Endothelial cell of umbilical vein (primary cell): ENCODE measurements around the gene ABHD13. TPM values are rescaled to one million over a fixed set of nuclear protein-coding genes. Genes with fewer than 3 reads are reported as not detected.

ENCODE experiments used
- BruUV-seq: library from RNA; stranded (reverse); fragments of 400-500 nt; replicated peaks from 2 replicates; lab custom pipeline; 2021; lab: Mats Ljungman, UMichigan
- CTCF ChIA-PET: fragments of 300-600, 350-600 bp; sonication (Branson Sonifier 250); formaldehyde crosslinking; loops from one replicate; lab custom pipeline; 2021; ENCODE audit warnings: antibody characterized with exemption, inconsistent platforms; lab: Charles Lee
- POLR2A ChIA-PET: fragments of 300-600, 350-600 bp; sonication (Branson Sonifier 250); formaldehyde crosslinking; loops from one replicate; lab custom pipeline; 2021; ENCODE audit warnings: antibody characterized with exemption, inconsistent platforms; lab: Charles Lee
- DNase-seq: peaks from one replicate; pipeline ENCODE4 v3.0.0-alpha.2; 2011; ENCODE audit warnings: low read depth, low spot score
- FAIRE-seq: peaks from 2 replicates; lab custom pipeline; 2011; peaks lifted over from hg19 to GRCh38; lab: Jason Lieb, UNC
- H2AFZ ChIP-seq: 2 replicates; pipeline ENCODE4 v1.6.0; 2012; ENCODE audit warnings: low read depth, low read length, control low read depth, inconsistent platforms
- H3K27ac ChIP-seq: 2 replicates; pipeline ENCODE4 v1.5.1; 2011; ENCODE audit warnings: low read depth, mild to moderate bottlenecking, control low read depth, low read length, moderate library complexity; ENCODE audit not compliant: insufficient read depth
- H3K27me3 ChIP-seq, 2 experiments: 2 replicates each; pipeline versions ENCODE4 v1.6.0 to v1.6.1; 2011; ENCODE audit warnings: low read length in 2 of 2, mixed read lengths in 1 of 2; ENCODE audit not compliant: control insufficient read depth in 2 of 2, insufficient read depth in 2 of 2
- H3K36me3 ChIP-seq, 2 experiments: 2 replicates in 1 of 2; 3 replicates in 1 of 2; pipeline ENCODE4 v1.5.1; 2011; ENCODE audit warnings: low read length in 2 of 2, mild to moderate bottlenecking in 1 of 2, moderate library complexity in 1 of 2; ENCODE audit not compliant: control insufficient read depth in 2 of 2, insufficient read depth in 2 of 2; ENCODE audit errors: extremely low read depth in 1 of 2
- H3K4me1 ChIP-seq: 3 replicates; pipeline ENCODE4 v1.5.1; 2011; ENCODE audit warnings: mild to moderate bottlenecking, low read length; ENCODE audit not compliant: control insufficient read depth, insufficient read depth; ENCODE audit errors: extremely low read depth
- H3K4me2 ChIP-seq: 2 replicates; pipeline ENCODE4 v1.6.1; 2011; ENCODE audit warnings: low read length, control low read depth, mixed read lengths; ENCODE audit not compliant: insufficient read depth
- H3K4me3 ChIP-seq, 3 experiments: fragments of 200-600 bp in 1 of 3; sonication (generic), shearing (Covaris generic) in 1 of 3; replicated peaks in 1 of 3; 2 replicates each; pipeline ENCODE4 v1.5.1; 2011 to 2016; ENCODE audit warnings: control low read depth in 3 of 3, low read length in 3 of 3, mild to moderate bottlenecking in 2 of 3, inconsistent platforms in 1 of 3, low read depth in 1 of 3, moderate library complexity in 1 of 3; ENCODE audit not compliant: insufficient read depth in 1 of 3
- H3K79me2 ChIP-seq: 2 replicates; pipeline ENCODE4 v1.6.0; 2012; ENCODE audit warnings: low read length, inconsistent platforms; ENCODE audit not compliant: control insufficient read depth, insufficient read depth
- H3K9ac ChIP-seq: replicated peaks from 2 replicates; pipeline ENCODE3; 2011; ENCODE audit warnings: low read length, control low read depth; ENCODE audit not compliant: insufficient read depth; ENCODE audit errors: extremely low read depth
- H3K9me1 ChIP-seq: replicated peaks from 3 replicates; pipeline ENCODE4 v1.6.0; 2011; ENCODE audit warnings: mild to moderate bottlenecking, low read length; ENCODE audit not compliant: control insufficient read depth, insufficient read depth; ENCODE audit errors: extremely low read depth
- H3K9me3 ChIP-seq: replicated peaks from 2 replicates; pipeline ENCODE4 v1.5.1; 2012; ENCODE audit warnings: low read length, inconsistent platforms; ENCODE audit not compliant: control insufficient read depth, insufficient read depth
- H4K20me1 ChIP-seq: replicated peaks from 2 replicates; pipeline ENCODE3; 2011; ENCODE audit warnings: mild to moderate bottlenecking, low read length; ENCODE audit not compliant: control insufficient read depth, insufficient read depth; ENCODE audit errors: extremely low read depth
- CTCF ChIP-seq, 2 donors: IDR thresholded peaks; 1 replicate in 1 of 2; 2 replicates in 1 of 2; pipeline ENCODE4 v1.5.1; 2011; ENCODE audit warnings: low read length in 2 of 2, mild to moderate bottlenecking in 2 of 2, moderate library complexity in 2 of 2, control low read depth in 1 of 2, inconsistent platforms in 1 of 2, low read depth in 1 of 2; ENCODE audit not compliant: insufficient read depth in 1 of 2; ENCODE audit errors: extremely low read depth in 1 of 2
- FOS ChIP-seq: IDR thresholded peaks from 2 replicates; pipeline ENCODE4 v1.6.1; 2011; ENCODE audit warnings: mild to moderate bottlenecking, low read length, moderate library complexity, borderline replicate concordance; ENCODE audit not compliant: insufficient read depth
- GATA2 ChIP-seq: IDR thresholded peaks from 2 replicates; pipeline ENCODE4 v1.7.0; 2011; ENCODE audit warnings: low read depth, mild to moderate bottlenecking, moderate library complexity, mixed read lengths, low read length; ENCODE audit not compliant: insufficient read length, insufficient read depth
- MAX ChIP-seq: IDR thresholded peaks from 2 replicates; pipeline ENCODE4 v1.6.1; 2011; ENCODE audit not compliant: insufficient read depth, insufficient read length
- POLR2A ChIP-seq: IDR thresholded peaks from 2 replicates; pipeline ENCODE4 v1.6.1; 2012; ENCODE audit warnings: low read depth, mild to moderate bottlenecking, control low read depth, low read length
- POLR2AphosphoS5 ChIP-seq: IDR thresholded peaks from 2 replicates; pipeline ENCODE4 v1.6.1; 2012; ENCODE audit warnings: low read depth, mild to moderate bottlenecking, control low read depth, low read length, moderate library complexity; ENCODE audit not compliant: insufficient read depth
- dilution Hi-C: fragments of 300-500 bp; cut with MboI; formaldehyde crosslinking; loops from one replicate; pipeline ENCODE4 v1.15.0; 2019; ENCODE audit warnings: low sequenced_read_pairs; ENCODE audit not compliant: extremely low pct_ligation_motif_present
- intact Hi-C: fragments of 100-400 bp; cut with micrococcal nuclease; formaldehyde crosslinking; loops from one replicate; pipeline ENCODE4 v1.10.0; 2022
- polyA plus RNA-seq, 4 experiments: library from polyadenylated mRNA; depleted of rRNA in 3 of 4; stranded (reverse) in 3 of 4; unstranded in 1 of 4; fragments of >200 nt; gene quantifications; 2 replicates each; pipeline versions ENCODE4 v1.2.1 to v1.2.3, GENCODE V29; 2011 to 2012; ENCODE audit warnings: missing spikeins in 1 of 4
- total RNA-seq: library from RNA; stranded (reverse); gene quantifications from 2 replicates; pipeline ENCODE4 v1.2.3, GENCODE V29; 2021

ABHD13 gene
- total and polyA plus RNA-seq, 2 donors (not counting 3 experiments of a cell fraction or from before 2014, with no cell fraction given), result 3.9 to 7.2 TPM

GRCh38 chr13:108269601-108270328, 51.6 kb downstream of the ABHD13 start, which contains the start of gene TNFSF13B:
Gene TNFSF13B, plus strand, starts transcription at chr13:108269718. Its CDS starts 178 bp downstream, at chr13:108269896.
- TF ChIP-seq POLR2A (no peak), MAX (no peak), FOS (no peak), POLR2AphosphoS5 (no peak), GATA2 (no peak), CTCF (IDR thresholded peaks at IDR 0.05; ENCODE audit: extremely low read depth in 1 of 2, insufficient read depth in 1 of 2, low read depth in 1 of 2, low read length in 2 of 2) (peak in 1 of 2 donors; percentile 3)
- no peak for FAIRE-seq
- dilution Hi-C loops, result no loop called here
- ChIA-PET CTCF (interaction anchor here (1.2 kb wide), 1 partner anchor 100 kb away, joined by 3 read pairs; no protein-coding TSS in a partner anchor), POLR2A (no interaction called here)
- intact Hi-C loops, result no loop called here
- Histone ChIP-seq H3K9me1 (no peaks in the 10 kb centered on the region), H3K4me1 (peaks cover 6% of the 10 kb centered on the region), H3K27ac (no peak within 1 kb of the TSS), H3K79me2 (no peaks in the 10 kb centered on the region), H3K27me3 (no peaks in the 10 kb centered on the region), H4K20me1 (no peaks in the 10 kb centered on the region), H3K36me3 (no peaks in the 10 kb centered on the region), H3K9ac (no peak within 1 kb of the TSS), H2AFZ (peak within 1 kb of the TSS; percentile 36), H3K9me3 (no peaks in the 10 kb centered on the region), H3K4me2 (peak within 1 kb of the TSS; percentile 37), H3K4me3 (peak within 1 kb of the TSS in 2 of 3 experiments; percentile 6 to 22)
- peak; percentile 18 for DNase-seq
- no TSS peak for BruUV-seq
